ENCODE data around the gene KRT74.

DNA sequence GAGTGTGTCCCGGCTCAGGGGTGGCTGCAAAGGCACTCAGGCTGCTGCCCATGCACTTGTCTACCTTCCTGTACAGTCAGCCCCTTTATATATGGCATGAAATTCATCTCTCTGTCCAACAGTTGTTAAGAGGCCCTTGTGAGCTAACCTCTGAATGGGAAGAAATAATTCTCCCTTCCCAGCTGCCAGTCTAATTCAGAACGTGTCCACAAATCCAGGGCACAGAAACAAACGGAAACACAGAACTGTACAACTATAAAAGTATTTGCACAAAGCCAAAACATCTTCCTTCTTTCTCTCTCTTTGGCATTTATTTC lies 54.3 kb downstream of the KRT74 start:
- TF ChIP-seq, protein P1, sequence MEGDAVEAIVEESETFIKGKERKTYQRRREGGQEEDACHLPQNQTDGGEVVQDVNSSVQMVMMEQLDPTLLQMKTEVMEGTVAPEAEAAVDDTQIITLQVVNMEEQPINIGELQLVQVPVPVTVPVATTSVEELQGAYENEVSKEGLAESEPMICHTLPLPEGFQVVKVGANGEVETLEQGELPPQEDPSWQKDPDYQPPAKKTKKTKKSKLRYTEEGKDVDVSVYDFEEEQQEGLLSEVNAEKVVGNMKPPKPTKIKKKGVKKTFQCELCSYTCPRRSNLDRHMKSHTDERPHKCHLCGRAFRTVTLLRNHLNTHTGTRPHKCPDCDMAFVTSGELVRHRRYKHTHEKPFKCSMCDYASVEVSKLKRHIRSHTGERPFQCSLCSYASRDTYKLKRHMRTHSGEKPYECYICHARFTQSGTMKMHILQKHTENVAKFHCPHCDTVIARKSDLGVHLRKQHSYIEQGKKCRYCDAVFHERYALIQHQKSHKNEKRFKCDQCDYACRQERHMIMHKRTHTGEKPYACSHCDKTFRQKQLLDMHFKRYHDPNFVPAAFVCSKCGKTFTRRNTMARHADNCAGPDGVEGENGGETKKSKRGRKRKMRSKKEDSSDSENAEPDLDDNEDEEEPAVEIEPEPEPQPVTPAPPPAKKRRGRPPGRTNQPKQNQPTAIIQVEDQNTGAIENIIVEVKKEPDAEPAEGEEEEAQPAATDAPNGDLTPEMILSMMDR (IDR thresholded peaks at IDR 0.05; ENCODE audit: insufficient read depth, low read length, poor library complexity, severe bottlenecking) = no peak
- no peak for TF ChIP-seq EZH2phosphoT487 (conservative IDR thresholded peaks at IDR 0.05; ENCODE audit: low read length)
